HepG2 (cell line): ENCODE results near the gene DACT2. TPM values are rescaled to one million over a fixed set of nuclear protein-coding genes. Genes with fewer than 3 reads are reported as not detected.

Experiments
- EP300 ChIP-seq, 3 experiments: sonication (generic) in 1 of 3; formaldehyde crosslinking in 1 of 3; IDR thresholded peaks; 2 replicates each; pipeline versions ENCODE4 v1.5.1 to v1.6.1; 2011 to 2020; ENCODE audit warnings: low read depth in 2 of 3, low read length in 2 of 3, borderline replicate concordance in 1 of 3, improper control_type of control experiment in 1 of 3, mild to moderate bottlenecking in 1 of 3, missing genetic modification reagents in 1 of 3, moderate library complexity in 1 of 3
- KDM3A ChIP-seq: IDR thresholded peaks from 2 replicates; pipeline ENCODE4 v1.6.1; 2018; ENCODE audit warnings: low read depth, missing compliant biosample characterization
- KDM5B ChIP-seq: sonication (generic); formaldehyde crosslinking; IDR thresholded peaks from 2 replicates; pipeline ENCODE4 v1.4.0; 2020; ENCODE audit warnings: missing genetic modification reagents, mild to moderate bottlenecking, borderline replicate concordance
- MEIS2 ChIP-seq: sonication (generic); formaldehyde crosslinking; IDR thresholded peaks from 2 replicates; pipeline ENCODE4 v1.9.0; 2021; ENCODE audit warnings: mild to moderate bottlenecking, missing genetic modification reagents
- MIER2 ChIP-seq: IDR thresholded peaks from 2 replicates; pipeline ENCODE4 v1.6.1; 2016; ENCODE audit warnings: missing biosample characterization, missing genetic modification reagents
- MLLT10 ChIP-seq: sonication (generic); formaldehyde crosslinking; IDR thresholded peaks from 2 replicates; pipeline ENCODE4 v1.4.0; 2020; ENCODE audit warnings: missing genetic modification reagents
- NFIC ChIP-seq: IDR thresholded peaks from 2 replicates; pipeline ENCODE4 v1.6.1; 2012; ENCODE audit warnings: mild to moderate bottlenecking, low read length, inconsistent platforms
- PRMT3 ChIP-seq: sonication (generic); formaldehyde crosslinking; IDR thresholded peaks from 2 replicates; pipeline ENCODE4 v1.8.1; 2022; ENCODE audit warnings: low read depth, mild to moderate bottlenecking, moderate library complexity, missing genetic modification reagents, borderline replicate concordance
- RXRB ChIP-seq: IDR thresholded peaks from 2 replicates; pipeline ENCODE4 v1.6.1; 2016; ENCODE audit warnings: borderline replicate concordance, missing genetic modification reagents, missing compliant biosample characterization
- SCMH1 ChIP-seq: sonication (generic); formaldehyde crosslinking; IDR thresholded peaks from 2 replicates; pipeline ENCODE4 v1.9.0; 2021; ENCODE audit warnings: missing genetic modification reagents, mild to moderate bottlenecking, borderline replicate concordance
- TOPORS ChIP-seq: sonication (generic); formaldehyde crosslinking; IDR thresholded peaks from 2 replicates; pipeline ENCODE4 v1.8.0; 2023; ENCODE audit warnings: mild to moderate bottlenecking, missing genetic modification reagents
- ZEB1 ChIP-seq: IDR thresholded peaks from 2 replicates; pipeline ENCODE4 v1.6.1; 2012; ENCODE audit warnings: mild to moderate bottlenecking, low read depth, inconsistent platforms; ENCODE audit not compliant: insufficient replicate concordance
- ZNF101 ChIP-seq: sonication (generic); formaldehyde crosslinking; IDR thresholded peaks from 2 replicates; pipeline ENCODE4 v1.4.0; 2020; ENCODE audit warnings: mild to moderate bottlenecking, low read depth, missing genetic modification reagents, borderline replicate concordance
- ZNF564 ChIP-seq: sonication (generic); formaldehyde crosslinking; IDR thresholded peaks from 2 replicates; pipeline ENCODE4 v1.8.1; 2023; ENCODE audit warnings: mild to moderate bottlenecking, missing genetic modification reagents
- ZNF589 ChIP-seq: sonication (generic); formaldehyde crosslinking; conservative IDR thresholded peaks from 2 replicates; pipeline ENCODE4 v1.8.0; 2022; ENCODE audit warnings: mild to moderate bottlenecking, moderate library complexity, missing genetic modification reagents
- ZNF598 ChIP-seq: sonication (generic); formaldehyde crosslinking; IDR thresholded peaks from 2 replicates; pipeline ENCODE4 v1.5.1; 2020; ENCODE audit warnings: mild to moderate bottlenecking, missing genetic modification reagents, borderline replicate concordance
- ZNF616 ChIP-seq: sonication (generic); formaldehyde crosslinking; IDR thresholded peaks from 2 replicates; pipeline ENCODE4 v1.5.0; 2020; ENCODE audit warnings: low read depth, mild to moderate bottlenecking, missing genetic modification reagents
- ZNF780A ChIP-seq: sonication (generic); formaldehyde crosslinking; IDR thresholded peaks from 2 replicates; pipeline ENCODE4 v1.8.0; 2022; ENCODE audit warnings: mild to moderate bottlenecking, missing genetic modification reagents, moderate library complexity
- ZSCAN21 ChIP-seq: sonication (generic); formaldehyde crosslinking; IDR thresholded peaks from 2 replicates; pipeline ENCODE4 v1.8.0; 2022; ENCODE audit warnings: mild to moderate bottlenecking, missing genetic modification reagents, moderate library complexity, borderline replicate concordance
- ZSCAN30 ChIP-seq: sonication (generic); formaldehyde crosslinking; IDR thresholded peaks from 2 replicates; pipeline ENCODE4 v1.5.0; 2020; ENCODE audit warnings: mild to moderate bottlenecking, missing genetic modification reagents
- polyA plus RNA-seq, 8 experiments: library from polyadenylated mRNA; depleted of rRNA in 3 of 8; stranded (reverse) in 7 of 8; unstranded in 1 of 8; fragments of >200 nt; fragmentation: Illumina TruSeq in 4 of 8; extraction: Trizol in 4 of 8; gene quantifications; 2 replicates each; pipeline versions ENCODE4 v1.2.1 to v1.2.3, GENCODE V29; 2011 to 2016; ENCODE audit warnings: low read depth in 4 of 8, missing spikeins in 1 of 8, mixed read lengths in 1 of 8; ENCODE audit not compliant: insufficient read depth in 1 of 8
- total RNA-seq, 5 experiments: library from RNA; depleted of rRNA; stranded (reverse); fragments of >200 nt; fragmentation: Illumina TruSeq; extraction: Trizol; gene quantifications; 2 replicates each; pipeline ENCODE4 v1.2.3, GENCODE V29; 2016; ENCODE audit warnings: low read depth in 1 of 5
- TF ChIP-seq, protein P1 (sequence below): sonication (generic); formaldehyde crosslinking; IDR thresholded peaks from 2 replicates; pipeline ENCODE4 v1.9.0; 2021; ENCODE audit warnings: missing genetic modification reagents, borderline replicate concordance
- TF ChIP-seq, protein P2 (sequence below): sonication (generic); formaldehyde crosslinking; IDR thresholded peaks from 2 replicates; pipeline ENCODE4 v1.4.0; 2020; ENCODE audit warnings: missing genetic modification reagents

The DACT2 gene
- total and polyA plus RNA-seq, 2 of the 13 experiments (the other 11 are each of a cell fraction or from before 2014, with no cell fraction given) = 0.15 TPM; not detected in 1

DNA sequence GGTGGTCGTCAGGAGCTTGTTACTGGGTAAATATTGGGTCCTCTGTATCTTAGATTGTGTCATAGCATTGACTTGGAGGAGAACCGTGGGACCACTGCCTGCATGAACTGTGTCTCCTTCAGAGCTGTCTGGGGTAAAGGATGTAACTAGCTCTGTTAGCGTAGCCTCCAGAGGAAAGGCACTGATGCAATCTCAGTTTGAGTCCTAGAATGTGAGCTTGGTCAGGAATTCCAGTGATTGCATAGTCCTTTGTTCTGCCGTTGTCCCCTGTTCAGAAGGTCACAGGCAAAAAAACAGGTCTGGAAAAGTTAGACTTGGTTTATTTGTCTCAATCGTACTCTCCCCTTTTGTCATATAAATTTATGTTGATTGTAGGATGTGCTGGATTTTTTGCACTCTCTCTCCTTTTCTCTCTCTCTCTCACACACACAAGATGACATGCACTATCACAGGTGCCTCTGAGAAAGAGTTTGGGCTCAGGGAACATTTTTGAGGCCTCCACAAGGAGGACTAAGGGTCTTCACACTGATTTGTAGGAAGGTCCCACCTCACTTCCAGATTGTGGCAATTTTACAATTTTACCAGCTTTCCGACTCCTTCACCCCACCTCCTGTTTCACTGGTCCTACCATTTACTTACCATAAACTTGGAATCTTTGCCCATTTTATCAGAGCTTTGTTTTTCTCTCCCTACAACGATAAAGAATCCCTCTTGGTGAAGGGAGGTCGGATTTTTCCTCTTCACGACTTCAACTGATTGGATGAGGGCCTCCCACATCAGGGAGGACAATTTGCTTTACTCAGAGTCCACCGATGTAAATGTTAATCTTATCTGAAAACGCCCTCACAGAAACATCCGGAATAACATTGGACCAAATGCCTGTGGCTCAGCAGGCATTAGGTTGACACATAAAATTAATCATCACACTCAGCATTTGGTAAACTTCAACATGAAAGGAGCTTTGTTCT is 7.0 kb upstream of the DACT2 start (continued):
- TF ChIP-seq SCMH1 (CRISPR knock-in tag) (no peak), ZNF589 (CRISPR knock-in tag) (no peak), ZSCAN30 (CRISPR knock-in tag) (no peak), ZSCAN21 (CRISPR knock-in tag) (peak; percentile 66), TOPORS (CRISPR knock-in tag) (no peak), EP300 (IDR thresholded peaks at IDR 0.05; ENCODE audit: low read depth in 2 of 2, low read length in 2 of 2) (peak; percentile 53 to 95; a peak in 2 of 4 replicates), EP300 (CRISPR knock-in tag; IDR thresholded peaks at IDR 0.05; ENCODE audit: borderline replicate concordance) (peak; percentile 96), ZNF780A (CRISPR knock-in tag) (no peak), MLLT10 (CRISPR knock-in tag) (no peak), ZNF101 (CRISPR knock-in tag) (no peak), ZNF564 (CRISPR knock-in tag) (no peak; the same call in 1 of the 2 replicates), MEIS2 (peak; percentile 93), ZEB1 (peak; percentile 50), KDM3A (peak; percentile 81; the same call in 1 of the 2 replicates), PRMT3 (CRISPR knock-in tag) (no peak), RXRB (CRISPR knock-in tag) (peak; percentile 97), ZNF616 (CRISPR knock-in tag) (no peak), MIER2 (peak; percentile 81), KDM5B (no peak), NFIC (peak; percentile 19; the same call in 1 of the 2 replicates), ZNF598 (CRISPR knock-in tag) (no peak)
- TF ChIP-seq, protein P1, sequence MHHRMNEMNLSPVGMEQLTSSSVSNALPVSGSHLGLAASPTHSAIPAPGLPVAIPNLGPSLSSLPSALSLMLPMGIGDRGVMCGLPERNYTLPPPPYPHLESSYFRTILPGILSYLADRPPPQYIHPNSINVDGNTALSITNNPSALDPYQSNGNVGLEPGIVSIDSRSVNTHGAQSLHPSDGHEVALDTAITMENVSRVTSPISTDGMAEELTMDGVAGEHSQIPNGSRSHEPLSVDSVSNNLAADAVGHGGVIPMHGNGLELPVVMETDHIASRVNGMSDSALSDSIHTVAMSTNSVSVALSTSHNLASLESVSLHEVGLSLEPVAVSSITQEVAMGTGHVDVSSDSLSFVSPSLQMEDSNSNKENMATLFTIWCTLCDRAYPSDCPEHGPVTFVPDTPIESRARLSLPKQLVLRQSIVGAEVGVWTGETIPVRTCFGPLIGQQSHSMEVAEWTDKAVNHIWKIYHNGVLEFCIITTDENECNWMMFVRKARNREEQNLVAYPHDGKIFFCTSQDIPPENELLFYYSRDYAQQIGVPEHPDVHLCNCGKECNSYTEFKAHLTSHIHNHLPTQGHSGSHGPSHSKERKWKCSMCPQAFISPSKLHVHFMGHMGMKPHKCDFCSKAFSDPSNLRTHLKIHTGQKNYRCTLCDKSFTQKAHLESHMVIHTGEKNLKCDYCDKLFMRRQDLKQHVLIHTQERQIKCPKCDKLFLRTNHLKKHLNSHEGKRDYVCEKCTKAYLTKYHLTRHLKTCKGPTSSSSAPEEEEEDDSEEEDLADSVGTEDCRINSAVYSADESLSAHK (CRISPR knock-in tag) = no peak
- TF ChIP-seq, protein P2, sequence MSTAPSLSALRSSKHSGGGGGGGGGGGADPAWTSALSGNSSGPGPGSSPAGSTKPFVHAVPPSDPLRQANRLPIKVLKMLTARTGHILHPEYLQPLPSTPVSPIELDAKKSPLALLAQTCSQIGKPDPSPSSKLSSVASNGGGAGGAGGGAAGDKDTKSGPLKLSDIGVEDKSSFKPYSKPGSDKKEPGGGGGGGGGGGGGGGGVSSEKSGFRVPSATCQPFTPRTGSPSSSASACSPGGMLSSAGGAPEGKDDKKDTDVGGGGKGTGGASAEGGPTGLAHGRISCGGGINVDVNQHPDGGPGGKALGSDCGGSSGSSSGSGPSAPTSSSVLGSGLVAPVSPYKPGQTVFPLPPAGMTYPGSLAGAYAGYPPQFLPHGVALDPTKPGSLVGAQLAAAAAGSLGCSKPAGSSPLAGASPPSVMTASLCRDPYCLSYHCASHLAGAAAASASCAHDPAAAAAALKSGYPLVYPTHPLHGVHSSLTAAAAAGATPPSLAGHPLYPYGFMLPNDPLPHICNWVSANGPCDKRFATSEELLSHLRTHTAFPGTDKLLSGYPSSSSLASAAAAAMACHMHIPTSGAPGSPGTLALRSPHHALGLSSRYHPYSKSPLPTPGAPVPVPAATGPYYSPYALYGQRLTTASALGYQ (CRISPR knock-in tag) = no peak; the same call in 1 of the 2 replicates
